HG03159 (cell line): Measurements from ENCODE around the gene DAND5.

Experiments
- ATAC-seq: cut with Tn5 transposase; IDR thresholded peaks from one replicate; pipeline ENCODE4 v1.9.1; 2021; ENCODE audit warnings: mild to moderate bottlenecking, moderate library complexity; ENCODE audit not compliant: unreplicated experiment

DAND5 gene

DNA sequence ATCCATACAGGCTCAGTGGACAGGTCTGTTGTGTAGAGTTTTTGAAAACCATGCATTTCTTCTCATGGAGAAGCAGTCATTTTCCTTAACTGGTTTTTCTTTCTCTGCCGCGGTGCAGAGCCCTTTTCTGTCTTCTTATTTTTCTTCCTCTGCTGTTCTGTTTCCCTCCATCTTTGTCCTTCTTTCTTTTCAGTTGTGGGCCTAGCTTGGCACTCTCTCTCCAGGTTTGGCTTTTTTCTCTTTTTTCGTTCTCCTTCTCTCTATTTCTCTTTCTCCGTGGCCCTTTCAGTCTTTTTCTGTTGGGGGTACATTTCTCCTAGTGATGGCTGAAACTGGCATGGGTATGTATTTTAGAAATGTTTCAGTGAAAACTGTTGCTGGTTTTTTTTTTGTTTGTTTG is 50.0 kb downstream of the DAND5 start:
- no peak for ATAC-seq

GRCh38 chr19:13020002-13020414 is 50.6 kb downstream of the DAND5 start:
- no peak for ATAC-seq

DNA sequence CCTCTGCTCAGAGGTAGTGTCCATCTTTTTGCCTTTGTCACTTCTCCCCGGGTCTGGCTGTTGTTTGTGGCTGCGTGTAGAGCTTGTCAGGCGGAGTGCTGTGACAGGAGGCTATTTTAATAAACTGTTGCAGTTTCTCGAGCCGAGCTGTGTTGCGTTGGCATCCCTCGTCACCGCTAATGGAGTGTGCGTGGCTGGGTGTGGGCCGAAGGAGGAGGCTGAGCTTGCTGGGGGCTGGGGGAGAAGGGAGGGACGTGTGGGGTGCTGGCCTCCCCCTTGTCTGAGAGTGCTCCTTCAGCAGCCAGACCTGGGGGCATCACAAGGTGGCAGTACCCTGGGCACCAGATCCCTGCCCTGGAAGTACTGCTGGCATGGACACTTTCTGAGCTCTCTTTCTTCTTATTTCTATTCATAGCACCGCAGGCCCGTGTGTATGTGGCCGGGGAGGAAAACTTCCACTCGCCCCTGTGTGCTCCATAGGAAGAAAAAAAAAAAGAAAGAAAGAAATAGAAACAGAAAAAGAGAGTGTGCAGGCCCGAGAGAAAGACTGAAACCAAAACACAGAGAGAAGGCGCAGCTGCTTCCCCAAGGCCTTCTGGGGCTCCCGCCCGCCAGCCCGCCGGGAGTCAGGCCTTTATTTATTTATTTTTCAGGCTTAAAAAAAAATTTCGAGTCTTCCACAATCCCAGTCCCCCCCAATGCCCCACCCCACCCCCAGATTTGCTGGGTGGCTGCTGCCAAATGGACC is 52.9 kb downstream of the DAND5 start:
- ATAC-seq = no peak

- ATAC-seq = no peak
Measured at GRCh38 chr19:13022859-13023636, 53.7 kb downstream of the DAND5 start.

DNA sequence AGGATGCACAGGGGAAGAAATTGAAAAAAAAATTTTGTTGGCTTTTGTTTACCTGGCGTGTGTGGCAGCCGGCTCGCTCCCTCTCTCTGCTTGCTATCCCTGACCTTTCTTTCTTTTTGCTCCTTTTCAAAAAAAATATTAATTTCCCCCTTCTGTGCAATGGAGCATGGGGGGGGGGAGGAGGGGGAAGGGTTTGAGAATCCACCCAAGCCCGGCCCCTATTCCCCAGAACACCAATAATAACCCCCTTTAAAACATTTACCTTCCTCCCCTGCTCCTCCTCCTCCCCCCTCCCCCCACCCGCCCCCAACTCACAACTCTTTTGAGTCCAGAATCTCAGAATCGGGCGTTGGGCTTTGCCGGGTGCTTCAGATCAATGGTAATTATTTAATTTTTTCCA is 54.3 kb downstream of the DAND5 start:
- ATAC-seq = no peak
